Pancreas (tissue), 10 donors: ENCODE results near the gene CYP2B6. TPM values are rescaled to one million over a fixed set of nuclear protein-coding genes. Genes with fewer than 3 reads are reported as not detected.
"Not testable (repeated sequence)": the region's sequence is repeated elsewhere in the genome, so short reads cannot be mapped to it uniquely, and the experiment has no call there.

Experiments used
- ATAC-seq, 4 donors: fragments of 200-7000 bp; cut with Tn5 transposase; one replicate each; pipeline versions ENCODE4 v1.8.0 to v1.9.1; 2020; ENCODE audit warnings: mild to moderate bottlenecking in 4 of 4, moderate library complexity in 4 of 4
- DNase-seq, 6 donors: peaks; one replicate each; pipeline ENCODE4 v3.0.0-alpha.2; 2020
- FAIRE-seq: peaks from 2 replicates; lab custom pipeline; 2012; peaks lifted over from hg19 to GRCh38; lab: Jason Lieb, UNC
- H3K27ac ChIP-seq, 4 donors: fragments of 200-600 bp; sonication (generic); 1 replicate in 3 of 4; 2 replicates in 1 of 4; pipeline versions ENCODE4 v1.5.0 to v1.8.0; 2020
- H3K27me3 ChIP-seq, 4 donors: fragments of 200-600 bp; one replicate each; pipeline ENCODE4 v1.8.0; 2021
- H3K36me3 ChIP-seq, 3 donors: fragments of 200-600 bp; sonication (generic) in 1 of 3; one replicate each; pipeline versions ENCODE4 v1.5.0 to v1.8.0; 2020 to 2021
- H3K4me1 ChIP-seq, 3 donors: fragments of 200-600 bp; one replicate each; pipeline ENCODE4 v1.8.0; 2021
- H3K4me3 ChIP-seq, 4 donors: fragments of 200-600 bp; sonication (generic) in 2 of 4; one replicate each; pipeline versions ENCODE4 v1.5.0 to v1.8.0; 2020 to 2021
- H3K9me3 ChIP-seq, 4 donors: fragments of 200-600 bp; one replicate each; pipeline ENCODE4 v1.8.0; 2021
- WGBS, 2 donors: extraction: QIAGEN DNeasy Blood & Tissue Kit; methylation state at CpG; one replicate each; pipeline ENCODE4 v1.1.7; 2013; 5-methylcytosine and 5-hydroxymethylcytosine counted together
- intact Hi-C, 3 donors: fragments of 100-400 bp; cut with DNase I; formaldehyde crosslinking; loops; one replicate each; pipeline versions ENCODE4 v1.11.1 to v1.14.2; 2022
- polyA plus RNA-seq, 2 donors: library from polyadenylated mRNA; stranded (reverse); fragments of 200-250 nt; gene quantifications; one replicate each; pipeline ENCODE4 v1.2.3, GENCODE V29; 2013
- total RNA-seq, 6 donors: library from RNA; stranded (reverse); fragmentation: NEBNext Ultra II Directional in 4 of 6; extraction: Animal tissue kit (Norgen Biotek cat#: 25700) in 4 of 6; gene quantifications; one replicate each; pipeline versions ENCODE4 v1.2.1 to v1.2.4, GENCODE V29; 2021 to 2023
- TF ChIP-seq, protein P1 (sequence below), 4 donors: fragments of 200-600 bp; sonication (generic) in 3 of 4; IDR thresholded peaks; one replicate each; pipeline versions ENCODE4 v1.5.0 to v1.8.0; 2021; ENCODE audit warnings: antibody characterized with exemption in 4 of 4
- donor health status: healthy with polysubstance abuse.
- donor health status: DM: no; HTN: no; CAD: no; lungs with moderate emphysema.
- donor health status: DM: no; HTN: no; CAD: no.
- donor health status: control.
- donor health status: control.
- donor health status: Bipolar disorder and iron deficiency.
- donor health status: DM: yes; HTN: yes; CAD: no.
- donor health status: DM: no; HTN: no; CAD: no.
- donor health status: DM: no; HTN: no; CAD: no.
- donor health status: DM: yes; HTN: yes; CAD: no.

Gene CYP2B6
- total and polyA plus RNA-seq, 8 donors: 0.08 to 0.63 (median 0.17) TPM; not detected in 4

DNA sequence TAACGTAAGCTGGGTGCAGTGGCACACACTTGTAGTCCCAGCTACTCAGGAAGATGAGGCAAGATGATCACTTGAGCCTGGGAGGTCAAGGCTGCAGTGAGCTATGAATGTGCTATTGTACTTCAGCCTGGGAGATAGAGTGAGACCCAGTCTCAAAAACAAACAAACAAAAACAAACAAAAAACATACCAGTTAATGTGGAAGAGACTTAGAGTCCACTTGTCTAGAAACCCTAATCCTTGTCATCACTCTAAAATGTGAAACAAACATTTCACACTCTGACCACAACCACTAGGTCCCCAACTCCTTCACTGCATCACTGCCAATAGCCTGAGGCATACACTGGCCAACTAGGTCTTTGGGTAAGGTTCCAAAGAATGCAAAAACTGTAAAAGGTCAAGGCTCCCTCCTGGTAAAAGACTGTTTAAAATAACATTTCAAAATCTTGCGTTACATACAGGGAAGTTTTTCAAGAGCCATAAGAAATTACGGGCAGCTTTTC is 28.6 kb upstream of the CYP2B6 start:
- TF ChIP-seq, protein P1, sequence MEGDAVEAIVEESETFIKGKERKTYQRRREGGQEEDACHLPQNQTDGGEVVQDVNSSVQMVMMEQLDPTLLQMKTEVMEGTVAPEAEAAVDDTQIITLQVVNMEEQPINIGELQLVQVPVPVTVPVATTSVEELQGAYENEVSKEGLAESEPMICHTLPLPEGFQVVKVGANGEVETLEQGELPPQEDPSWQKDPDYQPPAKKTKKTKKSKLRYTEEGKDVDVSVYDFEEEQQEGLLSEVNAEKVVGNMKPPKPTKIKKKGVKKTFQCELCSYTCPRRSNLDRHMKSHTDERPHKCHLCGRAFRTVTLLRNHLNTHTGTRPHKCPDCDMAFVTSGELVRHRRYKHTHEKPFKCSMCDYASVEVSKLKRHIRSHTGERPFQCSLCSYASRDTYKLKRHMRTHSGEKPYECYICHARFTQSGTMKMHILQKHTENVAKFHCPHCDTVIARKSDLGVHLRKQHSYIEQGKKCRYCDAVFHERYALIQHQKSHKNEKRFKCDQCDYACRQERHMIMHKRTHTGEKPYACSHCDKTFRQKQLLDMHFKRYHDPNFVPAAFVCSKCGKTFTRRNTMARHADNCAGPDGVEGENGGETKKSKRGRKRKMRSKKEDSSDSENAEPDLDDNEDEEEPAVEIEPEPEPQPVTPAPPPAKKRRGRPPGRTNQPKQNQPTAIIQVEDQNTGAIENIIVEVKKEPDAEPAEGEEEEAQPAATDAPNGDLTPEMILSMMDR (IDR thresholded peaks at IDR 0.05): no peak
- no peaks in the 10 kb centered on the region for H3K36me3 ChIP-seq
- no peak overlapping the region for H3K27ac ChIP-seq
- ATAC-seq (no peak), FAIRE-seq (no peak), DNase-seq (no peak)
- H3K4me1 ChIP-seq: no peaks in the 10 kb centered on the region
- H3K9me3 ChIP-seq: no peaks in the 10 kb centered on the region
- no peaks in the 10 kb centered on the region for H3K27me3 ChIP-seq
- H3K4me3 ChIP-seq: no peak overlapping the region
- intact Hi-C loops: no loop called here
- 46 to 75% methylated on average over 3 of the region's 3 CpGs for WGBS, 2 donors

DNA sequence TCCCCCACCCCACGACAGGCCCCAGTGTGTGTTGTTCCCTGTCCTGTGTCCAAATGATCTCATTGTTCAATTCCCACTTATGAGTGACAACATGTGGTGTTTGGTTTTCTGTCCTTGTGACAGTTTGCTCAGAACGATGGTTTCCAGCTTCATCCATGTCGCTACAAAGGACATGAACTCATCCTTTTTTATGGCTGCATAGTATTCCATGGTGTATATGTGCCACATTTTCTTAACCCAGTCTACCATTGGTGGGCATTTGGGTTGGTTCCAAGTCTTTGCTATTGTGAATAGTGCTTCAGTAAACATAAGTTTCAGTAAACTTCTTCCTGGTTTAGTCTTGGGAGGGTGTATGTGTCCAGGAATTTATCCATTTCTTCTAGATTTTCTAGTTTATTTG is 26.7 kb upstream of the CYP2B6 start:
- H3K27me3 ChIP-seq, H3K4me3 ChIP-seq, H3K27ac ChIP-seq, H3K36me3 ChIP-seq, FAIRE-seq, H3K4me1 ChIP-seq, intact Hi-C loops, DNase-seq, H3K9me3 ChIP-seq, ATAC-seq: not testable (repeated sequence)
- WGBS, 2 donors: 72 to 91% methylated on average over 3 of the region's 3 CpGs

DNA sequence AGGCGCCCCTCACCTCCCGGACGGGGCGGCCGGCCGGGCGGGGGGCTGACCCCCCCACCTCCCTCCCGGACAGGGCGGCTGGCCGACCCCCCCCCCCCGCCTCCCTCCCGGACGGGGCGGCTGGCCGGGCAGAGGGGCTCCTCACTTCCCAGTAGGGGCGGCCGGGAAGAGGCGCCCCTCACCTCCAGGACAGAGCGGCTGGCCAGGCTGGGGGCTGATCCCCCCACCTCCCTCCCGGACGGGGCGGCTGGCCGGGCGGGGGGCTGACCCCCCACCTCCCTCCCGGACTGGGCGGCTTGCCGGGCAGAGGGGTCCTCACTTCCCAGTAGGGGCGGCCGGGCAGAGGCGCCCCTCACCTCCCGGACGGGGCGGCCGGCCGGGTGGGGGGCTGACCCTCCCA is 25.7 kb upstream of the CYP2B6 start:
- FAIRE-seq, H3K9me3 ChIP-seq, H3K27me3 ChIP-seq, ATAC-seq, H3K4me1 ChIP-seq, H3K27ac ChIP-seq, intact Hi-C loops, H3K4me3 ChIP-seq, H3K36me3 ChIP-seq: not testable (repeated sequence)
- WGBS, 2 donors: 92 to 95% methylated on average over 11 to 21 of the region's 35 CpGs
- DNase-seq: peak in 1 of 6 donors; percentile 47

DNA sequence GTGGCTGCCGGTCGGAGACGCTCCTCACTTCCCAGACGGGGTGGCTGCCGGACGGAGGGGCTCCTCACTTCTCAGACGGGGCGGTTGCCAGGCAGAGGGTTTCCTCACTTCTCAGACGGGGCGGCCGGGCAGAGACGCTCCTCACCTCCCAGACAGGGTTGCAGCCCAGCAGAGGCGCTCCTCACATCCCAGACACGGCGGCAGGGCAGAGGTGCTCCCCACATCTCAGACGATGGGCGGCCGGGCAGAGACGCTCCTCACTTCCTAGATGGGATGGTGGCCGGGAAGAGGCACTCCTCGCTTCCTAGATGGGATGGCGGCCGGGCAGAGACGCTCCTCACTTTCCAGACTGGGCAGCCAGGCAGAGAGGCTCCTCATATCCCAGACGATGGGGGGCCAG is 24.5 kb upstream of the CYP2B6 start:
- H3K4me3 ChIP-seq, H3K27ac ChIP-seq, H3K4me1 ChIP-seq, DNase-seq, intact Hi-C loops, H3K36me3 ChIP-seq, H3K27me3 ChIP-seq, ATAC-seq, FAIRE-seq, H3K9me3 ChIP-seq: not testable (repeated sequence)
- WGBS, 2 donors: 90 to 96% methylated on average over 10 to 25 of the region's 25 CpGs

DNA sequence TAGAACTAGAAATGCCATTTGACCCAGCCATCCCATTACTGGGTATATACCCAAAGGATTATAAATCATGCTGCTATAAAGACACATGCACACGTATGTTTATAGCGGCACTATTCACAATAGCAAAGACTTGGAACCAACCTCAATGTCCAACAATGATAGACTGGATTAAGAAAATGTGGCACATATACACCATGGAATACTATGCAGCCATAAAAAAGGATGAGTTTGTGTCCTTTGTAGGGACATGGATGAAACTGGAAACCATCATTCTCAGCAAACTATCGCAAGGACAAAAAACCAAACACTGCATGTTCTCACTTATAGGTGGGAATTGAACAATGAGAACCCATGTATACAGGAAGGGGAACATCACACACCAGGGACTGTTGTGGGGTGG is 23.0 kb upstream of the CYP2B6 start:
- DNase-seq, H3K36me3 ChIP-seq, H3K27ac ChIP-seq, H3K27me3 ChIP-seq, H3K9me3 ChIP-seq, FAIRE-seq, intact Hi-C loops, H3K4me1 ChIP-seq, H3K4me3 ChIP-seq, ATAC-seq: not testable (repeated sequence)
- 83 to 93% methylated on average over 2 to 3 of the region's 3 CpGs for WGBS, 2 donors

DNA sequence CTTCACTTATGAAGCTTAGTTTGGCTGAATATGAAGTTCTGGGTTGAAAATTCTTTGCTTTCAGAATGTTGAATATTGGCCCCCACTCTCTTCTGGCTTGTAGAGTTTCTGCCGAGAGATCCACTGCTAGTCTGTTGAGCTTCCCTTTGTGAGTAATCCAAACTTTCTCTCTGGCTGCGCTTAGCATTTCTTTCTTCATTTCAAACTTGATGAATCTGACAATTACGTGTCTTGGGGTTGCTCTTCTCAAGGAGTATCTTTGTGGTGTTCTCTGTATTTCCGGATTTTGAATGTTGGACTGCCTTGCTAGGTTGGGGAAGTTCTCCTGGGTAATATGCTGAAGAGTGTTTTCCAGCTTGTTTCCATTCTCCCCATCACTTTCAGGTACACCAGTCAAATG is 21.4 kb upstream of the CYP2B6 start:
- H3K4me1 ChIP-seq, H3K4me3 ChIP-seq: not testable (repeated sequence)

DNA sequence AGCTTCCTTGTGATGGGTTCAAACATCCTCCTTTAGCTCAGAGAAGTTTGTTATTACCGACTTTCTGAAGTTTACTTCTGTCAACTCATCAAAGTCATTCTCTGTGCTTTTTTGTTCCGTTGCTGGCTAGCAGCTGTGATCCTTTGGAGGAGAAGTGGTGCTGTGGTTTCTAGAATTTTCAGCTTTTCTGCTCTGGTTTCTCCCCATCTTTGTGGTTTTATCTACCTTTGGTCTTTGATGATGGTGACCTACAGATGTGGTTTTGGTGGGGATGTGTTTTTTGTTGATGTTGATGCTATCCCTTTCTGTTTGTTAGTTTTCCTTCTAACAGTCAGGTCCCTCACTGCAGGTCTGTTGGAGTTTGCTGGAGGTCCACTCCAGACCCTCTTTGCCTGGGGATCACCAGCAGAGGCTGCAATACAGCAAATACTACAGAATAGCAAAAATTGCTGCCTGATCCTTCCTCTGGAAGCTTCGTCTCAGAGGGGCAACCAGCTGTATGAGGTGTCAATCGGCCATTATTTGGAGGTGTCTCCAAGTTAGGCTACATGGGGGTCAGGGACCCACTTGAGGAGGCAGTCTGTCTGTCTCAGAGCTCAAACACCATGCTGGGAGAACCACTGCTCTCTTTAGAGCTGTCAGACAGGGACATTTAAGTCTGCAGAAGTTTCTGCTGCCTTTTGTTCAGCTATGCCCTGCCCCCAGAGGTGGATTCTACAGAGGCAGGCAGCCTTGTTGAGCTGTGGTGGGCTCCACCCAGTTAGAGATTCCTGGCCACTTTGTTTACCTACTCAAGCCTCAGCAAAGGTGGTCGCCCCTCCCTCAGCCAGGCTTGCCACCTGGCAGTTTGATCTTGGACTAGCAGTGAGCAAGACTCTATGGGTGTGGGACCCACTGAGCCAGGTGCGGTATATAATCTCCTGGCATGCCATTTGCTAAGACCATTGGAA is 20.4 kb upstream of the CYP2B6 start:
- H3K27me3 ChIP-seq, ATAC-seq, H3K27ac ChIP-seq, H3K4me1 ChIP-seq, H3K9me3 ChIP-seq, H3K4me3 ChIP-seq, FAIRE-seq, DNase-seq, H3K36me3 ChIP-seq: not testable (repeated sequence)
- 51 to 52% methylated on average over 6 of the region's 6 CpGs for WGBS, 2 donors
- intact Hi-C loops: loop anchor here in 1 of 3 donors (10.0 kb wide), 1 partner anchor 174 kb away; no protein-coding TSS in a partner anchor

More for the DNA sequence above, 21.4 kb upstream of the CYP2B6 start:
- H3K27ac ChIP-seq, ATAC-seq, H3K27me3 ChIP-seq, H3K36me3 ChIP-seq, FAIRE-seq, H3K9me3 ChIP-seq, DNase-seq: not testable (repeated sequence)
- 65 to 69% methylated on average over 4 of the region's 4 CpGs for WGBS, 2 donors
- intact Hi-C loops: loop anchor here in 1 of 3 donors (10.0 kb wide), 1 partner anchor 175 kb away; no protein-coding TSS in a partner anchor
